Activated naive CD4-positive, alpha-beta T cell treated with anti-CD3 and anti-CD28 coated beads for 36 hours (primary cell): ENCODE data around the gene PRDM11. TPM values are rescaled to one million over a fixed set of nuclear protein-coding genes. Genes with fewer than 3 reads are reported as not detected.
A peak's percentile ranks its signal among the peaks of the same experiment; 100 is the strongest.

ENCODE experiments used
- CTCF ChIA-PET: fragments of 350-600 bp; sonication (Branson Sonifier 250); formaldehyde crosslinking; loops from one replicate; lab custom pipeline; 2021; ENCODE audit warnings: antibody characterized with exemption; lab: Charles Lee
- DNase-seq: peaks from one replicate; pipeline ENCODE4 v3.0.0-alpha.2; 2020
- H3K27ac Mint-ChIP-seq: one replicate; pipeline ENCODE4 v1.8.0; 2021; ENCODE audit warnings: mild to moderate bottlenecking, mixed read lengths
- H3K27me3 Mint-ChIP-seq: one replicate; pipeline ENCODE4 v1.8.0; 2021; ENCODE audit warnings: low read depth, mixed read lengths
- H3K36me3 Mint-ChIP-seq: one replicate; pipeline ENCODE4 v1.8.0; 2021; ENCODE audit warnings: low read depth, mixed read lengths
- H3K4me1 Mint-ChIP-seq: one replicate; pipeline ENCODE4 v1.8.0; 2021; ENCODE audit warnings: low read depth, mixed read lengths
- H3K4me3 Mint-ChIP-seq: one replicate; pipeline ENCODE4 v1.8.0; 2021; ENCODE audit warnings: mild to moderate bottlenecking, moderate library complexity, mixed read lengths
- H3K9me3 Mint-ChIP-seq: one replicate; pipeline ENCODE4 v1.8.0; 2021; ENCODE audit warnings: mixed read lengths
- intact Hi-C: fragments of 100-400 bp; cut with micrococcal nuclease; formaldehyde crosslinking; loops from one replicate; pipeline ENCODE4 v1.15.1; 2023
- total RNA-seq, 2 experiments: library from RNA; stranded (reverse); gene quantifications; one replicate each; pipeline ENCODE4 v1.2.3, GENCODE V29; 2021

Gene PRDM11
- total RNA-seq, 2 experiments from 2014 or later = 0.81 to 1.3 TPM

DNA sequence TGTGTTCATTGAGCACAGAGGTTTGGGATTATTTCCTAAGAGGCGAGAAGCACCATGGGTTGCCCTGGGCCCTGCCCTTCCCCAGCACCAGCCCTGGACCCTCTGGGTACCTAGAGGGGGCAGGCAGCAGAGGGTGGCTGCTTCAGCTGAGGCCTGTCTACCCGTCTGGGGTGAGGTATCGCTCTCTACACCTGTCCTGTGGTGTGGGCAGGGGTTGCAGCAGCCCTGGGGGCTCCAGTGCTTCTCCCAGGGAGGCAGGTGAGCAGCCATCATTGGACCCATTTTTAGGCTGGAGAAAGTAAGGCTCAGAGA is 15.6 kb downstream of the PRDM11 start:
- Mint-ChIP-seq H3K4me3 (no peak overlapping the region), H3K4me1 (peaks cover 11% of the 10 kb centered on the region), H3K27me3 (no peaks in the 10 kb centered on the region), H3K27ac (no peak overlapping the region), H3K36me3 (peaks cover 2% of the 10 kb centered on the region), H3K9me3 (no peaks in the 10 kb centered on the region)
- CTCF ChIA-PET = no interaction called here
- intact Hi-C loops = no loop called here
- DNase-seq = no peak

DNA sequence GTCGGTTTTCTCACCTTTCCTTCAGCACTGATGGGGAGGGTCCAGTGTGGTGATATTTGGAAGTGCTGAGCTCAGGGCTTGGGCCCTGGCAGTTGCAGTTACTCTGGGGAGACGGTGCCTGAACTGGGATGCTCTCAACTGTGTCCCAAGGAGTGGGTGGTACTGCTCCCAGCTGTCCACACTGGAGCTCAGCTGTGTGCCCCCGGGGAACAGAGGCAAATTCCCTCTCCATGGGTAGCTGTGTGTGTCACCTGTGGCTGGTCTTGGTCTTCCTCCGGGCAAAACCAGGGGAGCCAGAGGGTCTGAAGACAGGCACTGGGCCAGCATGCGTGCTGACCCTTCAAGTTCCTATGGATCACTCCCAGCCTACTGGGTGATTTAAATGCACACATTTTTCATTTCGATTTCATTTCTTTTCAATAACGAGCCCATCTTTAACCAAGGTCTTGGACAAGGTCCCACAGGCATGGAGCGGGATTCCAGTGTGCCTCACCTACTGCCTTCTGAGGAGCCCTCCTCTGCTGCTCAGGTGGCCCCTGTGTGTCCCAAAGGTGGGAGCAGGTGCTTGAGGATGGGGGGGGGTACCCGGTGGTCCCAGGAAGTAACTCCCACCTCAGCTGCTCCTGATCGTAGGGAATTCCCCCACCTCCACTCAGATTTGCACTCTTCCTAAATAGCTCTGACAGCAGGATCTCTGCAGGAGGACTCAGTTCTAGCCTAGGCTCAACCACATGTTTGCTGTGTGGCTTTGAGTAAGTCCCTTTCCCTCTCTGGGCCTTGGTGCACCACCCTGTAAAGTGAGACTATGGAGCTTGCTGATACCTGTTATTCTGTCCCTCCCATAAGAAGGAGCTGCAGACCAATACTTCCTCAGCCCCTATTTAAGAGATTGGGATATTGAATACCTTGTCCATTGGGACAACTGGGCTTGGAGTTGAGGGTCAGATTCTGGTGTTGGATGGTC is 16.8 kb downstream of the PRDM11 start:
- H3K36me3 Mint-ChIP-seq = peaks cover 2% of the 10 kb centered on the region
- DNase-seq = no peak
- H3K4me1 Mint-ChIP-seq = peaks cover 7% of the 10 kb centered on the region
- intact Hi-C loops = no loop called here
- no peaks in the 10 kb centered on the region for H3K27me3 Mint-ChIP-seq
- H3K9me3 Mint-ChIP-seq = no peaks in the 10 kb centered on the region
- CTCF ChIA-PET = no interaction called here
- H3K4me3 Mint-ChIP-seq = no peak overlapping the region
- no peak overlapping the region for H3K27ac Mint-ChIP-seq

DNA sequence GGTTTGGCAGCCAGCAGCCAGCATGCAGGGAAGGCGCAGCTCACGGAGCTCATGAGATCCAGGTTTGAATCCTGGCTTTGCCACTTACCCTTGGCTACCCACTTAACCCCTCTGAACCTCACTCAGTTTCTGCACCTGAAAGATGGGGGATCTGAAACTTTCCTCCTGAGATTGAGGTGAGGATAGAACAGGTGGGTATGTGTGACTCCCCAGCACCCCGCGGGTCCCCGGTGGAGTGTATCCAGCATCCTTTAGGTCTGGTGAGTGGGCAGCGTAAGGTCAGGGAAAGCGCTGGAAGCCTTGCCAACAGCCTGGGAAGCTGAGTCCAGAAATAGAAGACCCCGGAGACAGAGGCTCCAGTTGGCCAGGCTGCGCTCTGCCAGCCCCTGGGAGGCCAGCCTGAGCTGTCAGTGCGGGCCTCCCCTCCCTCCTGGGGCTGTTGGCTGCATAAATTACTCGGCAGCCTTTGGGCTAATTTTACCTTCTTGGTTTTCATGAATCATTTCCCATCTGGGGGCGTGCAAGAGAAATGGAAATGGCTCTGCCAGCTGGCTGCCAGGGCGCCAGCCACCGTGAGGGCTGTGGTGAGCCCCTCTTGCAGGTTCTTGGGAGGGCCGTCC is 17.6 kb downstream of the PRDM11 start:
- Mint-ChIP-seq H3K4me1 (peaks cover 7% of the 10 kb centered on the region), H3K27ac (no peak overlapping the region), H3K4me3 (no peak overlapping the region), H3K9me3 (no peaks in the 10 kb centered on the region), H3K36me3 (peaks cover 2% of the 10 kb centered on the region), H3K27me3 (no peaks in the 10 kb centered on the region)
- intact Hi-C loops = no loop called here
- CTCF ChIA-PET = interaction anchor here (0.6 kb wide), 1 partner anchor 165 kb away, joined by 5 read pairs; no protein-coding TSS in a partner anchor
- peak; percentile 43 for DNase-seq

DNA sequence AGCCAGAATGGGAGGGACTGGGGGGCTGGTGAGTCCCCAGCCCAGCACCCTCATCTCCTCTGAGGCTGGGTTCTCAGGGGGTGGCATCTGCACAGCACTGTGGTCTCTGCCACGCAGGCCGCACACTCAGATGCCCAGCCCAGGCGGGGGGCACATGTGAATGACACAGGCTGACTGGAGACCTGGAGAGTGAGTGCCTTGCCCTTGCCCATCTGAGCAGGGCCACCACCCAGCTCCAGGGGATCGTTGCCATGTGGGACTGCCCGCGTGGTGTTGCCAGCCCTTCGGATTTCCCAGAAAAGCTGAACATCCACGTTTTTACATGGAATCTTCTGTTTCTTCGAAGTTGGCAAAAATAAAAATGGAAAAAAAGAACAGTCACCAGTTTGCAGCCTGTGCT is 18.9 kb downstream of the PRDM11 start:
- H3K9me3 Mint-ChIP-seq = no peaks in the 10 kb centered on the region
- intact Hi-C loops = no loop called here
- H3K4me3 Mint-ChIP-seq = no peak overlapping the region
- H3K27ac Mint-ChIP-seq = no peak overlapping the region
- peaks cover 2% of the 10 kb centered on the region for H3K36me3 Mint-ChIP-seq
- CTCF ChIA-PET = interaction anchor here (1.8 kb wide), 1 partner anchor 55 kb away, joined by 5 read pairs; no protein-coding TSS in a partner anchor
- DNase-seq = no peak
- H3K4me1 Mint-ChIP-seq = peaks cover 7% of the 10 kb centered on the region
- H3K27me3 Mint-ChIP-seq = no peaks in the 10 kb centered on the region

DNA sequence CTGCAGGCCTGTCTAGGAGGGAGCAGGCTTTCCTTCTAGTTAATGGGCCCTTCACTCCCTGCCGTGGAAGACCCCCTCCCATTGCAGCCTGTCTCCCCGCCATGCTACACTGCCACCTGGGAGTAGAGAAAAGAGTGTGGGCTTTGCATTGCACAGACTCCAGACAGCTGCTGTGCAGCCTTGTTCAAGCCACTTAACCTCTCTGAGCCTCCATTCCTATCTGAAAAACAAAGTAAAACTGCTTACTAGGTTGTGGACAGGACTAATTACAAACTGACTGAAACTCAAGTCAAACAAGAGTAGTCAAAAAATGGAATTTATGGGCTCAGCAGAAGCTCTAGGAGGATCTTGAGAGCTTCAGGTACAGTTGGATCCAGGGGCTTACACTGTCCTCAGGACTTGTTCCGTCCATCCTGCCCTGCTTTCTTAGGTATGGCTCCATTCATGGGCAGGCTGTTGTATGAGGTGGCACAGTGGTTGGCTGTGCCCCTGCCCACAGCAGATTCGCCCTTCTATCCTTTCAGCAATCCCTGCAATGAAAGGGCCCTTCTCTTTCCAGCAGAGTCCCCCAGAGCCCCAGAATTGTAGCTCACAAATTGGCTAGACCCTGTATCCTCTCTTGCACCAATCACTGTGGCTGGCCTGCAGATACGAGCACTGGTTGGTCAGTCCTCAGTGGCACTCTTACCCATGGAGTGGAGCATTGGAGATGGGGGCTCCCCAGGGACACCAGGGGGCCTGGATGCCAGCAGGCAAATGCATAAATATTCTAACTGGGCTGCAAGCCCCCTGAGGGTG is 19.6 kb downstream of the PRDM11 start:
- H3K27me3 Mint-ChIP-seq = no peaks in the 10 kb centered on the region
- H3K9me3 Mint-ChIP-seq = no peaks in the 10 kb centered on the region
- no peak overlapping the region for H3K4me3 Mint-ChIP-seq
- CTCF ChIA-PET = interaction anchor here (1.8 kb wide), 1 partner anchor 56 kb away, joined by 5 read pairs; no protein-coding TSS in a partner anchor
- peaks cover 2% of the 10 kb centered on the region for H3K36me3 Mint-ChIP-seq
- no peak for DNase-seq
- peaks cover 7% of the 10 kb centered on the region for H3K4me1 Mint-ChIP-seq
- intact Hi-C loops = no loop called here
- H3K27ac Mint-ChIP-seq = no peak overlapping the region

- Mint-ChIP-seq H3K36me3 (peaks cover 2% of the 10 kb centered on the region), H3K4me1 (peaks cover 7% of the 10 kb centered on the region), H3K4me3 (no peak overlapping the region), H3K27ac (no peak overlapping the region), H3K9me3 (no peaks in the 10 kb centered on the region), H3K27me3 (no peaks in the 10 kb centered on the region)
- CTCF ChIA-PET = interaction anchor here (1.8 kb wide), 1 partner anchor 56 kb away, joined by 5 read pairs; no protein-coding TSS in a partner anchor
- intact Hi-C loops = no loop called here
- no peak for DNase-seq
Observed at GRCh38 chr11:45166604-45166897, 20.1 kb downstream of the PRDM11 start.

- CTCF ChIA-PET = interaction anchor here (1.8 kb wide), 1 partner anchor 57 kb away, joined by 5 read pairs; no protein-coding TSS in a partner anchor
- H3K27ac Mint-ChIP-seq = no peak overlapping the region
- DNase-seq = no peak
- peaks cover 2% of the 10 kb centered on the region for H3K36me3 Mint-ChIP-seq
- no peaks in the 10 kb centered on the region for H3K9me3 Mint-ChIP-seq
- H3K27me3 Mint-ChIP-seq = no peaks in the 10 kb centered on the region
- intact Hi-C loops = no loop called here
- no peak overlapping the region for H3K4me3 Mint-ChIP-seq
- H3K4me1 Mint-ChIP-seq = peaks cover 7% of the 10 kb centered on the region
Observed at GRCh38 chr11:45167283-45167682, 20.8 kb downstream of the PRDM11 start.

- no peak for DNase-seq
- H3K4me3 Mint-ChIP-seq = no peak overlapping the region
- intact Hi-C loops = no loop called here
- no peaks in the 10 kb centered on the region for H3K36me3 Mint-ChIP-seq
- CTCF ChIA-PET = no interaction called here
- peaks cover 7% of the 10 kb centered on the region for H3K4me1 Mint-ChIP-seq
- H3K27me3 Mint-ChIP-seq = no peaks in the 10 kb centered on the region
- H3K27ac Mint-ChIP-seq = no peak overlapping the region
- no peaks in the 10 kb centered on the region for H3K9me3 Mint-ChIP-seq
Observed at GRCh38 chr11:45168366-45169130, 22.1 kb downstream of the PRDM11 start.

DNA sequence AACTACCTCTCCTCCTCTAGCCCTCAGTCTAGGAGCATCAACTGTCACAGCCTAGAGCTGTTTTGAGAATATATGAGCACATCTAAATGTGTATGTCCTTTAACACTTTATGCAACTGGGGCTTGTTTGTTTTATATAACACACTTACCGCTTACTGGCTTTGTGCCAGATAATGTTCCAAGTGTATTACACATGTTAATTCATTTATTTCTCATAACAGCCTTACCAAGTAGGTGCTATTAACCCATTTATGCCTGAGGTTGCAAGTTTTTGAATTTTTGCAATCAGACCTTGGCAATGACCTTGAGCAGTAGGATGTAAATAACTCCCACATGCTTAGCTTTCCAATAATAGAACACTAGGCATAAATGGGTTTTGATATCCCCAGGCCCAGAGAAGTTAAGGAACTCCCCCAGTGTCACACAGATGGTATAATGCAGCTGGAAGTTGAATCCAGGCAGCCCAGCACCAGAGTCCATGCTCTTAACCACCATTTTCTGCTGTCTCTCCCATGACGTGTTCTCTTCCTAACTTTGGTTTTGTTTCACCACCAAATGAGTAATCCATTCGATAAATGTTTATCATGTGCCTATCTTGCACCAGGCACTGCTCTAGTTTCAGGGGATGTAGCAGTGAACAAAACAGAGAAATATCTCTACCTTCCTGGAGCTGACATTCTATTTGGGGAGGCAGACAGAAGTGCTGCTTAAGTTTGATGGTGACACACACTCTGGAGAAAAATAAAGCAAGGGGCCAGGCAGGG is 23.1 kb downstream of the PRDM11 start:
- no peak overlapping the region for H3K27ac Mint-ChIP-seq
- H3K4me3 Mint-ChIP-seq = no peak overlapping the region
- no peaks in the 10 kb centered on the region for H3K27me3 Mint-ChIP-seq
- no peaks in the 10 kb centered on the region for H3K36me3 Mint-ChIP-seq
- H3K9me3 Mint-ChIP-seq = no peaks in the 10 kb centered on the region
- CTCF ChIA-PET = no interaction called here
- peaks cover 2% of the 10 kb centered on the region for H3K4me1 Mint-ChIP-seq
- DNase-seq = no peak
- intact Hi-C loops = no loop called here

DNA sequence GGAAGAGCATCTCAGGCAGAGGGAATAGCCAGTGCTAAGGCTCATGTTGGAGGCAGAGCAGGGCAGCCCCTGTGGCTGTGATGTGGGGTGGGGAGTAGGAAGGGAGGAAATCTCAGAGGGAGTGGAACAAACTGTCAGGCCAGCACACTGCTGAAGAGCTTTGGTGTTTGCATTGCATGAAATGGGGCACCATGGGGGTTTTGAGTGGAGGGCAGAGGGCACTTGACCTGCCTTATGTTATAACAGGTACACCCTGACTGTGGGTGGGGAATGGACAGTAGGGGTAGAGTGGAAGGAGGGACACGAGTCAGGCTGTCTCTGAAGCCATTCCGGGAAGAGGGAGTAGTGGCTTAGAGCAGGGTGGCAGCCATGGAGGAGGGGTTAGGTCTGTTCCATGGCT is 24.0 kb downstream of the PRDM11 start:
- intact Hi-C loops = no loop called here
- H3K27ac Mint-ChIP-seq = no peak overlapping the region
- H3K4me1 Mint-ChIP-seq = no peaks in the 10 kb centered on the region
- no peak for DNase-seq
- no peaks in the 10 kb centered on the region for H3K36me3 Mint-ChIP-seq
- H3K4me3 Mint-ChIP-seq = no peak overlapping the region
- CTCF ChIA-PET = no interaction called here
- no peaks in the 10 kb centered on the region for H3K27me3 Mint-ChIP-seq
- no peaks in the 10 kb centered on the region for H3K9me3 Mint-ChIP-seq

- intact Hi-C loops = no loop called here
- CTCF ChIA-PET = no interaction called here
- H3K9me3 Mint-ChIP-seq = no peaks in the 10 kb centered on the region
- H3K27ac Mint-ChIP-seq = no peak overlapping the region
- no peaks in the 10 kb centered on the region for H3K4me1 Mint-ChIP-seq
- no peak overlapping the region for H3K4me3 Mint-ChIP-seq
- no peaks in the 10 kb centered on the region for H3K27me3 Mint-ChIP-seq
- DNase-seq = no peak
- no peaks in the 10 kb centered on the region for H3K36me3 Mint-ChIP-seq
Observed at GRCh38 chr11:45171550-45171949, 25.1 kb downstream of the PRDM11 start.
